ENCODE data around the gene TRPM6.
"Not testable (repeated sequence)": the region's sequence is repeated elsewhere in the genome, so short reads cannot be mapped to it uniquely, and the experiment has no call there.

Gene TRPM6

GRCh38 chr9:74887041-74887980 lies at the start of gene TRPM6:
TRPM6 (minus strand) TSS chr9:74887921; CDS start chr9:74887856, 65 bp downstream.
- DNase-seq: no peak

- DNase-seq: no peak
Measured at GRCh38 chr9:74935008-74935407, 47.3 kb upstream of the TRPM6 start.

GRCh38 chr9:74921737-74922136 lies 34.0 kb upstream of the TRPM6 start:
- no peak for DNase-seq

GRCh38 chr9:74920944-74921626 lies 33.4 kb upstream of the TRPM6 start:
- DNase-seq: no peak

- DNase-seq: no peak
Measured at GRCh38 chr9:74910036-74910435, 22.3 kb upstream of the TRPM6 start.

GRCh38 chr9:74908665-74909064 lies 20.9 kb upstream of the TRPM6 start:
- no peak for DNase-seq

DNA sequence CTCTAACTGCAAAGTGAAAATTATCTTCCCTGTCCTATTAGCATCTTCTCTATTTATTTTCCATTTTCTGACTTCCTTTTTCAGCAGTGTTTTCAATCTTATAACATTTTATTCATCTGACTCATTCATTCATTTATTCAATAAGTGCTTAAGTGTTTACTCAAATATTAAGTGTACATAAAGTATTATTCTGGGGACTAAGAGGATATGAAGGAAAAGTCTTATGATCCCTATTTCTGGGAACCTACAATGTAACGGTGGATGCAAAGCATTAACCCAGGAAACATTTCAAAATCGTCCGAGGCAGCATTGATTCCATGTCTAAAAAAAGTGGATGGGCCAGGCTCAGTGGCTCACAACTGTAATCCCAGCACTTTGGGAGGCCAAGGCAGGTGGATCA lies 19.4 kb upstream of the TRPM6 start:
- DNase-seq: no peak

GRCh38 chr9:74901001-74901400 lies 13.3 kb upstream of the TRPM6 start:
- DNase-seq: no peak

DNA sequence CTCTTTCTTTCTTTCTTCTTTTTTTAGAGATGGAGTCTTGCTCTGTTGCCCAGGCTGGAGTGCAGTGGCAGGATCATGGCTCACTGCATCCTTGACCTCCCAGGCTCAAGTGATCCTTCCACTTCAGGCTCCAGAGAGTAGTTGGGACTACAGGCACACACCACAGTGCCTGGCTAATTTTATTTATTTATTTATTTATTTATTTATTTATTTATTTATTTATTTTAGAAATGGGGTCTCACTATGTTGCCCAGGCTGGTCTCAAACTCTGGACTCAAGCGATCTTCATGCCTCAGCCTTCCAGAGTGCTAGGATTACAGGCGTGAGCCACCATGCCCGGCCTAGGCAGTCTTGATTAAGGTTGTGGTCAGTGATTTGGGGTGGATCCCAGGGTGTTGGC lies 728 bp upstream of the TRPM6 start:
- DNase-seq: not testable (repeated sequence)

DNA sequence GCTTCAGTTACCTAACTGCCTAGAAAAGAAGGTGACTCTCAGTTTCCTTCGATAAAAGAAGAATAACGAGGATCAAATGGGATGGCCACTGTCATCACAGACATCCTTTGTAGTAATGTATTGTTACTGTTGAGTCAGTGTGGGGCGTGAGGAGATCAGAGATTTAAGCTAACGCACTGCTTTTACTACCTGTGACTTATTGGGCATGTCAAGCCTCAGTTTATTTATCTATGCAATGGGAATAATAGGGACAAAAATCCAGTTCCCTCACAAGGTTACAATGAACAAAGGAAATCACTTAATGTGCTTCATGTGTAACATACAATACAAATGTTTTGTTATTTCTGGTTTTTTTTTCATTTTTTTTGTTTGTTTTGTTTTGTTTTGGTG lies 255 bp upstream of the TRPM6 start:
- no peak for DNase-seq

DNA sequence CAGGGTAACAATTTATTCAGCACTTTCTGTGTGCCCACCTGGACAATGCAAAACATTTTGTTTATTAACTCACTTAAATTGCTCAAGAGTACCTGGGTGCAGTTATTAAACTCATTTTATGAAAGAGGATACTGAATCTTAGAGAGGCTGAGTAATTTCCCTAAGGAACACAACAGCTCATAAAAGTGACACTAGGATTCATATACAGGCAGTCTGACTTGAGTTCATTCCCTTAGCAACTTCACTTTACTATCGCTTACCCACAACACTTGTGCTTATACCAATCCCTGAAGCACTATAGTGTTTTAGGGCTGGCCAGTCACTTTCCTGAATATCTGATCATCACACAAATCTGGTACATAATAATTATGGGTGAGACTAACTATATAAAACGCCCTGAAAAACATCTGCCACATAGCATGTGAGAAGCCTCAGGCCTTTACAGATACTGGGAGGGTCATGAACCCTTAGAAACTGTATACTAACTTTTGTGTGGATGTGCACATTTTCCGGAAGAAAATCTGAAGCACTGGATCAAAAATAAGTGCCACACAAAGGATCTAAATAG lies 11.3 kb downstream of the TRPM6 start:
- DNase-seq: no peak

GRCh38 chr9:74875656-74876055 lies 12.1 kb downstream of the TRPM6 start:
- no peak for DNase-seq

- DNase-seq: no peak
Measured at GRCh38 chr9:74874220-74874619, 13.5 kb downstream of the TRPM6 start.

DNA sequence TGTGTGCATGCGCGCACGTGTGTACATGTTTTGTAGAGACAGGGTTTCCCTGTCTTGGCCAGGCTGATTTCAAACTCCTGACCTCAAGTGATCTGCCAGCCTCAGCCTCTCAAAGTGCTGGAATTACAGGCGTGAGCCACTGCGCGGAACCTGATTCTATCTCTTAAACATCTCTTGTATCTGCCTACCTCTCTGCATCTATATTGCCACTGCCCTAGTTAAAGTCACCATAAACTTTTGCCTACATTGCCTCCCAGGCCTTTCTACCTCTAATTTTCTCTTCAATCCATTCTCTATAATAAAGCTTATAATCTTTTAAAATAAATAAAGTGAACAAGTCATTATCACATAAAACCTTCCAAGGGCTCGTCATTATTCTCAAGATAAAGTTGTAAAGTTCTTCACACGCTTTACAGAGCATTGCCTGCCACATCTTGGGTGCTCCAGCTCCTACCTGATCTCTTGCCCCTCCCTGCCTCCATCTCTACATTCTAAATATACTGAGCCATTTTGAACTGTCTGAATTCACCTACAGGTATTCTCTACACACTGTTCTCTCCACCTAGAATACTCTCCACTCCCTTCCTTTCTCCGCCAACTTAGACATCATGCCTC lies 15.0 kb downstream of the TRPM6 start:
- no peak for DNase-seq

DNA sequence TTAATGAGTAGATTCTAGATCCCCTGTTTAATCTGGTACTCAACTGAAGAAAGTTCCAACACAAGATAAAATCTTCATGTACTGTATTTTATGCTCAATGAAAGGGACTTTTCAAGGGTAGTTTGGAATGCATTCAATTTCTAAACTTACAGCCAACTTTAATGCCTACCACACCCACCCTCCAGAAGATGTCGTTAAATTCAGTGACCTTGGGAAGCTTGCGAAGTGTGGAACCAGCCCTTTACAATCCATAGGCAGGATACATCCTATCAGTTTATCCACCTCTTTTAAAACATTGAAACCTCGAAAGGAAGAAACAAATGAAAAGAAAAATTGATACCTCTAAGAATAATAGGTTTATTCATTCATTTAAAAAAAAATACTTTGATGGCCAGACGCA lies 20.2 kb downstream of the TRPM6 start:
- no peak for DNase-seq

DNA sequence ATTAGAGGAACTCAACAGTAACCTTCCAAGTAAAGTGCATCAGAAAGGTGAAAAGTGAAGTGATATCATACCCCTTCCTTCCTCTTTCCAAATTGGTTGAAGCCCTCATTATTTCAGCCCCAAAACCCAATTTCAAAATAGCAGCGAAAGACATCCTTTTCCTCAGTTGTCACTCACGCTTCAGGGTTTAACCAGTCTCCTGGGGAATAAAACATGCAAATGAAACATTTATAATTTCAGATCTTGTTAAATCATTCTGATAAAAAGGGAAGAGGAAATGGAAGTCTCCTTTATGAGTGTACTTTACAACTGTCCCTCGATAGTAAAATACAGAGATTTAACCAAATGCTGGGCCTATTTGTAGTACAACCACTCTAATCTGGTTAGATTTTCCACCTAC lies 22.5 kb downstream of the TRPM6 start:
- DNase-seq: no peak

DNA sequence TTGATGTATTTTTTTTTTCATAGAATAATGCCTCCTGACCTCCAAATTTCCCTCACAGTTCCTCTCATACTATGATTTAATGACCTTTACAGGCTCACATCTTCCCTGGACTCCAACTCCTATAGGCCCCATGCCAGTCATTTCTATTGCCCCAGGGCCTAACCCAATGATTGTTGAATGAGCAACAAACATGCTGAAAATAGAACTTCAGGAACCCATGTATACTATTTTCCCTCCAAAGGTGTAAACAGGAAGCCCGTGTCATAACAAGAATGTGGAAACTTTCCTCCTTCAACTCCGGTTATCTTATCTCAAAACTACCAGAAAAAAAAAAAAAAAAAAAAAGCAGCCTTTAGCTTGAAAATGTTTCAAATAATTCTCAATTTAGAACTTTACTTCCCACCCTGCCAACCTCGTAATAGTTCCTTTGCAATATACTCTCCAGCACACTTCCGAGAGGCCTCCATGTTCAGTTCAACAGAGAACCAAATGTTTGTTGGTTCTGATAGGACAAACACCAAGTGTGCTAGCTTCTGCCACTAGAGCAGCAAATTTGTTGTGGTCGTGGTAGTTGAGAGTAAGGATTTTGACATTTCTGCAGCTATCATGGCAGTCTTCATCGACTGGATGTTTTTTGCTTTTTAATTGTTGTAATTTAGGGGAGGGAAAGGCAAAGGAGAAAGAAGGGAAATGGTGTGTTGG lies 25.8 kb downstream of the TRPM6 start:
- no peak for DNase-seq

DNA sequence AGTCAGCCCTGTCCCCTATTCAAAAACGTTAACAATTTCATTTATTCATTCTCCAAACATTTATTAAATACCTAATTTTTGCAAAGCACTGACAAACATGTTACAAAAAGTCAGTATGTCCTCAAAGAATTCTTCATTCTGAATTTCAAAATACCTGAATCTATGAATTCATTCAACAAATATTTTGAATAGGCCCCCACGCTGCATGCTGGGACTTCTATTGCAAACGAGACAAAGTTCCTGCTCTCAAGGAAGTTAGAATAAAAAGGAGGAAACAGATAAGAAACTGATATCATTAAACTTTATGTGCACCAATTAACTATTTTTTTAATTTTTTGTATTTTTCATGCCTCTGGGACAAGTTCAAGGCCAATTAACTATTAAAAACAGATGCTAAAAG lies 26.6 kb downstream of the TRPM6 start:
- no peak for DNase-seq

- DNase-seq: not testable (repeated sequence)
Measured at GRCh38 chr9:74860247-74860646, 27.5 kb downstream of the TRPM6 start.

DNA sequence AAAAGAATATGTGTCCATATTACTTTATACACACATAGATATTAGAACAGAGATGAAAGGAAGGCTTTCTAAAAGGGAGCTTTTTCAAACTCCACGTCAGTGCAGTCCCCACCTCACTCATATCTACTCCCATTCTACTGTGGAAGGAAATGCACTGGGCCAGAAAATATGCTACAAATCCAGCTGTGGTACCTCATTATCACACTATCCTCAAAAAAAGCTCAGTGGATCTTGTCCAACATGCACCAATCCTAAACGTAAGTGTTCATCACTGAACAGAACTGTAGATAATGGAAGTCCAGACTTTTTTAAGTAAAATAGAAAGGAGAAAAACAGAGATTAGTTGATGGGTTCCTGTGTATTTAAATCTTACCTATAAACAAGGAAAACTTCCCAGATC lies 27.9 kb downstream of the TRPM6 start:
- DNase-seq: no peak

DNA sequence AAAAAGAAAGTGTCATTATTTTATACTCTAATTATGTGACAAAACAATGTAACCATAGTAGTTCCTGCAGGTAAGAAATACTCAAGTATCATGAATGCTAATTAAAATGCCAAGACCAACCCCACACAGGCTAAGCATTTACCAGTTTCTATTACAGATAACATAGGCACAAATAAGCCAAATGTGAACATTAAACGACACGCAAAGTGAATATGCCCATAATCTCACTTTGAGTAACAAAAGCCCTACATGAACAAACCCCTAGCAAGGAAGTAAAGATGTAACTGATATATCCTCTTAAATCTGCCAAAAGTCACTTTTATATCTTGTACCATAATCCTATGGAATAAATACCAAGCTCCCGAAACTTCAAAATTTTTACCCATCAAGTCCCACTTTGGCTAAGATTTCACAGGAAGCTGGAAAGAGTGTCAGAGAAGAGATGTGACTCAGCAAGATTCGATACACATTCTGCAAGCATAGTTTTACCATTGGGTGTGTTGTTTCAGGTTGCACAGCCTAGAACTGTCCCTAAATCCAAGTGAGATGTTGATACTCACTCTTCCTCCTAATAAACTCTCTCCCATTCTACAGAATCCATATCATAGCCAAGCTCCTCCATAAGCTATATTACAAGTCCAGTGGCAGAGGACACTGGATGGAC lies 28.8 kb downstream of the TRPM6 start:
- DNase-seq: no peak

DNA sequence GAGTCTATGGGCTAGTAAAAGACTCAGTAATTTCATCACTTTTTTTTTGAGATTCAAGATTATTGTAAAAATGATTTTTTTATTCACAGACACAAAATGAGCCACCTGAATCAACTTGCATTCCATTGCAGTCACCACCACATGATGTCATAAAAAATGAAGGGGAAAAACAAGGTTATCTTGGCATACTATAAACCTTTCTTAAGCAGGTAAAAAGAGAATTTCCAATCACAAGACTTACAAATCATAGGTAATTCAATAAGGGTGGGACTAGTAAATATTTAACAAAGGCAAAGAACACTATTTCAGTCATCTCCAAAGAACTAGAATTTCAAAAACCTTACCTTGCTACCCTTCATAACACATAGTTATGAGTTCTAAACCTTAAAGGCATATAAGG lies 30.7 kb downstream of the TRPM6 start:
- DNase-seq: no peak
